ENCODE results near the gene PAX9. TPM values are rescaled to one million over a fixed set of nuclear protein-coding genes. Genes with fewer than 3 reads are reported as not detected.
A peak's percentile ranks its signal among the peaks of the same experiment; 100 is the strongest.

Gene PAX9
- polyA plus RNA-seq, 4 donors = 0.03 to 0.04 TPM; not detected in 2

- H3K36me3 ChIP-seq (ENCODE audit: control insufficient read depth in 3 of 3, insufficient read depth in 2 of 3, low read depth in 1 of 3, low read length in 3 of 3) = no peaks in the 10 kb centered on the region
- no peak overlapping the region for H3K4me3 ChIP-seq (ENCODE audit: low read depth in 1 of 3, low read length in 3 of 3)
- H3K27me3 ChIP-seq (ENCODE audit: control insufficient read depth in 3 of 3, insufficient read depth in 3 of 3, low read length in 3 of 3) = peaks cover 21 to 99% (median 87%) of the 10 kb centered on the region in 3 donors
- FAIRE-seq = no peak
- DNase-seq = peak in 1 of 2 donors; percentile 4
- H3K4me1 ChIP-seq (ENCODE audit: control insufficient read depth in 3 of 3, insufficient read depth in 2 of 3, low read depth in 1 of 3, low read length in 2 of 3) = peaks cover 2 to 12% (median 12%) of the 10 kb centered on the region in 3 donors
- peaks cover 0 to 10% of the 10 kb centered on the region in 2 donors for H3K9me3 ChIP-seq (ENCODE audit: control insufficient read depth in 2 of 2, insufficient read depth in 1 of 2, low read depth in 1 of 2, low read length in 1 of 2)
- 5 to 7% (median 5%) methylated on average over 53 to 55 of the region's 55 CpGs for WGBS, 3 donors
- H3K27ac ChIP-seq (ENCODE audit: low read depth in 1 of 3, low read length in 2 of 3) = no peak overlapping the region
These were observed 3.3 kb upstream of the PAX9 start for GRCh38 chr14:36658123-36659009.

- Histone ChIP-seq H3K4me3 (ENCODE audit: low read depth in 1 of 3, low read length in 3 of 3) (no peak overlapping the region), H3K9me3 (ENCODE audit: control insufficient read depth in 2 of 2, insufficient read depth in 1 of 2, low read depth in 1 of 2, low read length in 1 of 2) (peaks cover 0 to 10% of the 10 kb centered on the region in 2 donors), H3K36me3 (ENCODE audit: control insufficient read depth in 3 of 3, insufficient read depth in 2 of 3, low read depth in 1 of 3, low read length in 3 of 3) (no peaks in the 10 kb centered on the region), H3K4me1 (ENCODE audit: control insufficient read depth in 3 of 3, insufficient read depth in 2 of 3, low read depth in 1 of 3, low read length in 2 of 3) (peaks cover 2 to 21% (median 12%) of the 10 kb centered on the region in 3 donors), H3K27me3 (ENCODE audit: control insufficient read depth in 3 of 3, insufficient read depth in 3 of 3, low read length in 3 of 3) (peaks cover 20 to 100% (median 92%) of the 10 kb centered on the region in 3 donors), H3K27ac (ENCODE audit: low read depth in 1 of 3, low read length in 2 of 3) (no peak overlapping the region)
- DNase-seq (peak in 1 of 2 donors; percentile 8), FAIRE-seq (no peak)
- 5 to 10% (median 6%) methylated on average over 35 of the region's 35 CpGs for WGBS, 3 donors
These were observed 2.4 kb upstream of the PAX9 start for GRCh38 chr14:36659010-36659821.

- peaks cover 17 to 99% (median 87%) of the 10 kb centered on the region in 3 donors for H3K27me3 ChIP-seq (ENCODE audit: control insufficient read depth in 3 of 3, insufficient read depth in 3 of 3, low read length in 3 of 3)
- 7 to 10% (median 8%) methylated on average over 19 of the region's 19 CpGs for WGBS, 3 donors
- no peak for FAIRE-seq
- H3K36me3 ChIP-seq (ENCODE audit: control insufficient read depth in 3 of 3, insufficient read depth in 2 of 3, low read depth in 1 of 3, low read length in 3 of 3) = no peaks in the 10 kb centered on the region
- H3K27ac ChIP-seq (ENCODE audit: low read depth in 1 of 3, low read length in 2 of 3) = no peak overlapping the region
- peaks cover 2 to 21% (median 12%) of the 10 kb centered on the region in 3 donors for H3K4me1 ChIP-seq (ENCODE audit: control insufficient read depth in 3 of 3, insufficient read depth in 2 of 3, low read depth in 1 of 3, low read length in 2 of 3)
- no peak overlapping the region for H3K4me3 ChIP-seq (ENCODE audit: low read depth in 1 of 3, low read length in 3 of 3)
- no peak for DNase-seq
- H3K9me3 ChIP-seq (ENCODE audit: control insufficient read depth in 2 of 2, insufficient read depth in 1 of 2, low read depth in 1 of 2, low read length in 1 of 2) = peaks cover 0 to 10% of the 10 kb centered on the region in 2 donors
These were observed 1.6 kb upstream of the PAX9 start for GRCh38 chr14:36659822-36660735.

GRCh38 chr14:36660736-36661505 is 739 bp upstream of the PAX9 start:
- H3K27me3 ChIP-seq (ENCODE audit: control insufficient read depth in 3 of 3, insufficient read depth in 3 of 3, low read length in 3 of 3) = peaks cover 16 to 97% (median 81%) of the 10 kb centered on the region in 3 donors
- 2 to 9% (median 7%) methylated on average over 31 to 35 of the region's 35 CpGs for WGBS, 3 donors
- peak; percentile 18 to 30 for DNase-seq
- peak overlapping the region in 2 of 3 donors; percentile 25 to 37 for H3K4me3 ChIP-seq (ENCODE audit: low read depth in 1 of 3, low read length in 3 of 3)
- H3K36me3 ChIP-seq (ENCODE audit: control insufficient read depth in 3 of 3, insufficient read depth in 2 of 3, low read depth in 1 of 3, low read length in 3 of 3) = no peaks in the 10 kb centered on the region
- no peak overlapping the region for H3K27ac ChIP-seq (ENCODE audit: low read depth in 1 of 3, low read length in 2 of 3)
- no peak for FAIRE-seq
- H3K9me3 ChIP-seq (ENCODE audit: control insufficient read depth in 2 of 2, insufficient read depth in 1 of 2, low read depth in 1 of 2, low read length in 1 of 2) = peaks cover 0 to 10% of the 10 kb centered on the region in 2 donors
- peaks cover 2 to 21% (median 8%) of the 10 kb centered on the region in 3 donors for H3K4me1 ChIP-seq (ENCODE audit: control insufficient read depth in 3 of 3, insufficient read depth in 2 of 3, low read depth in 1 of 3, low read length in 2 of 3)

GRCh38 chr14:36662258-36662542 is 540 bp downstream of the PAX9 start:
- FAIRE-seq (no peak), DNase-seq (peak in 1 of 2 donors; percentile 11)
- Histone ChIP-seq H3K9me3 (ENCODE audit: control insufficient read depth in 2 of 2, insufficient read depth in 1 of 2, low read depth in 1 of 2, low read length in 1 of 2) (peaks cover 0 to 3% of the 10 kb centered on the region in 2 donors), H3K27ac (ENCODE audit: low read depth in 1 of 3, low read length in 2 of 3) (no peak overlapping the region), H3K4me3 (ENCODE audit: low read depth in 1 of 3, low read length in 3 of 3) (peak overlapping the region; percentile 19 to 37 (median 25)), H3K36me3 (ENCODE audit: control insufficient read depth in 3 of 3, insufficient read depth in 2 of 3, low read depth in 1 of 3, low read length in 3 of 3) (no peaks in the 10 kb centered on the region), H3K27me3 (ENCODE audit: control insufficient read depth in 3 of 3, insufficient read depth in 3 of 3, low read length in 3 of 3) (peaks cover 16 to 97% (median 82%) of the 10 kb centered on the region in 3 donors), H3K4me1 (ENCODE audit: control insufficient read depth in 3 of 3, insufficient read depth in 2 of 3, low read depth in 1 of 3, low read length in 2 of 3) (peaks cover 4 to 21% (median 6%) of the 10 kb centered on the region in 3 donors)
- WGBS, 3 donors = 1 to 5% (median 3%) methylated on average over 11 of the region's 11 CpGs

GRCh38 chr14:36662543-36663403 is 1.1 kb downstream of the PAX9 start:
- WGBS, 3 donors = 2 to 9% (median 4%) methylated on average over 69 to 71 of the region's 71 CpGs
- DNase-seq (peak in 1 of 2 donors; percentile 27), FAIRE-seq (no peak)
- peaks cover 11 to 96% (median 76%) of the 10 kb centered on the region in 3 donors for H3K27me3 ChIP-seq (ENCODE audit: control insufficient read depth in 3 of 3, insufficient read depth in 3 of 3, low read length in 3 of 3)
- peaks cover 0 to 3% of the 10 kb centered on the region in 2 donors for H3K9me3 ChIP-seq (ENCODE audit: control insufficient read depth in 2 of 2, insufficient read depth in 1 of 2, low read depth in 1 of 2, low read length in 1 of 2)
- H3K36me3 ChIP-seq (ENCODE audit: control insufficient read depth in 3 of 3, insufficient read depth in 2 of 3, low read depth in 1 of 3, low read length in 3 of 3) = no peaks in the 10 kb centered on the region
- H3K4me3 ChIP-seq (ENCODE audit: low read depth in 1 of 3, low read length in 3 of 3) = peak overlapping the region in 2 of 3 donors; percentile 19 to 20
- H3K27ac ChIP-seq (ENCODE audit: low read depth in 1 of 3, low read length in 2 of 3) = no peak overlapping the region
- peaks cover 4 to 21% (median 4%) of the 10 kb centered on the region in 3 donors for H3K4me1 ChIP-seq (ENCODE audit: control insufficient read depth in 3 of 3, insufficient read depth in 2 of 3, low read depth in 1 of 3, low read length in 2 of 3)

Measured in small intestine (tissue), 7 donors.